HG03558 (cell line): ENCODE results near the gene SMYD2.

Source experiments
- ATAC-seq: cut with Tn5 transposase; IDR thresholded peaks from one replicate; pipeline ENCODE4 v1.9.1; 2021; ENCODE audit warnings: moderate number of reproducible peaks; ENCODE audit not compliant: unreplicated experiment; ENCODE audit errors: extremely low read depth

SMYD2 gene

GRCh38 chr1:214281021-214281719, at the start of gene SMYD2:
Gene SMYD2 (plus strand): TSS chr1:214281159. CDS start chr1:214281255, 96 bp downstream.
- peak; percentile 44 for ATAC-seq

GRCh38 chr1:214233856-214234634, 46.9 kb upstream of the SMYD2 start:
- ATAC-seq: no peak

GRCh38 chr1:214234635-214235025, 46.3 kb upstream of the SMYD2 start:
- no peak for ATAC-seq

- no peak for ATAC-seq
Measured at GRCh38 chr1:214236477-214236876, 44.5 kb upstream of the SMYD2 start.

- no peak for ATAC-seq
Measured at GRCh38 chr1:214241060-214241459, 39.9 kb upstream of the SMYD2 start.

GRCh38 chr1:214244252-214244651, 36.7 kb upstream of the SMYD2 start:
- no peak for ATAC-seq

GRCh38 chr1:214244841-214245240, 36.1 kb upstream of the SMYD2 start:
- ATAC-seq: no peak

GRCh38 chr1:214247501-214248041, 33.4 kb upstream of the SMYD2 start:
- ATAC-seq: no peak

- ATAC-seq: no peak
Measured at GRCh38 chr1:214248311-214249085, 32.5 kb upstream of the SMYD2 start.

GRCh38 chr1:214249651-214250050, 31.3 kb upstream of the SMYD2 start:
- no peak for ATAC-seq

GRCh38 chr1:214251354-214251753, 29.6 kb upstream of the SMYD2 start:
- ATAC-seq: no peak

GRCh38 chr1:214255509-214255908, 25.4 kb upstream of the SMYD2 start:
- no peak for ATAC-seq

- ATAC-seq: peak; percentile 40
Measured at GRCh38 chr1:214259353-214259977, 21.5 kb upstream of the SMYD2 start.

GRCh38 chr1:214260561-214261205, 20.3 kb upstream of the SMYD2 start:
- no peak for ATAC-seq

GRCh38 chr1:214261206-214262123, 19.5 kb upstream of the SMYD2 start:
- ATAC-seq: peak; percentile 60

GRCh38 chr1:214264196-214264595, 16.8 kb upstream of the SMYD2 start:
- no peak for ATAC-seq

GRCh38 chr1:214264976-214265375, 16.0 kb upstream of the SMYD2 start:
- no peak for ATAC-seq

- ATAC-seq: no peak
Measured at GRCh38 chr1:214270097-214270650, 10.8 kb upstream of the SMYD2 start.
